Renal pelvis (tissue), 4 donors: ENCODE measurements around the gene KIF13A. TPM values are rescaled to one million over a fixed set of nuclear protein-coding genes. Genes with fewer than 3 reads are reported as not detected.
"Not testable (repeated sequence)": the region's sequence is repeated elsewhere in the genome, so short reads cannot be mapped to it uniquely, and the experiment has no call there.

ENCODE experiments used
- DNase-seq: peaks from one replicate; pipeline ENCODE4 v3.0.0-alpha.2; 2013
- polyA plus RNA-seq, 3 donors: library from polyadenylated mRNA; unstranded; fragments of 120-200 nt; gene quantifications; one replicate each; pipeline ENCODE4 v1.2.1, GENCODE V29; 2013; ENCODE audit not compliant: insufficient read length in 3 of 3

Gene KIF13A
- polyA plus RNA-seq, 3 donors: 33.1 to 40.3 (median 37.9) TPM

DNA sequence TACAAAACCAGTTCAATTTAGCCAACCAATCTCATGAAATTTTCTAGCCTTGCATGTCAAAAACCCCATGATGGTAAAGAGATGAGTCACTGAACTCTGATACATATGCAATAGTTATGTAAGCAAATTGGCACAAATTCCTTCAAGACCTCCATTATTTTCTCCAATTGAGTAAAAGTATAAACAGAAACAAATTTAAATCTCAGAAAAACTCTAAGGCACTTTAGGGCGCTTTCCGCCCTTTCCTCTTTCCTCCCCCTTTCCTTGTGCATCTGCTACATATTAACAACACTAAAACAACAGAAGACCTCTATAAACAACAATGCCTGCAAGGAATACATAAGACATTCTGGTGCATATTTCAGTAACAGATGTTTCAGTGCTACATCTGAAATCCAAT lies 48.5 kb downstream of the KIF13A start:
- no peak for DNase-seq

DNA sequence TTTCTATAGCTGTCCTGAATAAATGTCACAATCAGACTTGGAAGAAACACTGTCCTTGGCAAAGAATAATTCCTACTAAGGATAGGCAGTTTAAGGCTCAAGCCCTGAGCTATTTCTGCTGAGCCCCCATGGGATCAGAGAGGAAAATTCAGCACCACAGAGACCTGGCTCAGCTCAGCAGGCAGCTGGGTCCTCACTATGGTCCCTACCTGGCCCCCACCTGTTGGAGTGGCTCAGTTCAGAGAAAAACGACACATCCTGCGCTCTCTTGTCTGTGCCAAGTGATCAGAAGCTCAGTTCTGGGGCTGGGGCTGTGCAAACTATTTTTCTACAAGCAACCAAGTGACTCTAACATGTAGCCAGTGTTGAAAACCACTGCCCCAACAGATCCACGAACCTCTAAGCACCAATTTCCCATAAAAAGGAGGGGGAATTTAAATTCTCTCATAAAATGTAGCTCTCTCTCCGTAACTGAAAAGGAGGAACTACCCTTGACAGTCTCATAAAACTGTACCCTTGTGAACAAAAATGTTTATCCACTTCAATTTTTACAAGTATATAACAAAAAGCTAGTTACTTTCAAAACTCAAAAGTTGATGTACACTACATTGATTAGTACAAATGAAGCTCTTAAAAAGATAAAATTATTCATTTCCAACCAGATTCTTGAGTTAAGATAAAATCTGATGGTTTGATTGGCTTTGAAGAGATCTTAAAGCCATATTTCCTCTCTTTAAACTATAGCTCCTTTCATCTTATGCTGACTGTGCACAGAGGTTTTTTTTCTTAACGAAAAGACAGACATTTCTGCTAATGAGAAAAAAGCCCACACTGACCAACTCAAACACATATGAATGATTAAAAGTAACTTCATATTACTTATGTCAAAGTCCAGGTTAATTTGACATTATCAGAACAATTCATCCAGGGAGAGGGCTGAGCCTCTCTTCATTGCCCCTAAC lies 52.0 kb downstream of the KIF13A start:
- no peak for DNase-seq

DNA sequence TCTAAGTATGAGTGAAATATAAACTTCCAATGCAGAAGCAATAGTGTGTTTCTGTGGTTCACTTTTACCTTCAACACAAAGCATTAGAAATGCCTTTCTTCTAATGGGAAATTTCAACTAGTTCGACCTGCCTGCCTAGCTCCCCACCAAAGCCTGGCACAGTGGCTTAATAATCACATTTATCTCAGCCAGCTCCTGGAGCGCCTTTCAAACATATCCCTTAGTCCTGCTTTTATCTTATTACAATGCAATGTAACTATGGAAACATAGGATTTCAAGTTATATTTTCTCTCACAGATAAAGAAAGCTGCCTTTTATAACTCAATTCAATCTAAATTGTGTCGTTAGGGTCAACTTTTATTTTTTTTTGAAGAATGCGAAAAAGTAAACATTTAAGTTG lies 53.7 kb downstream of the KIF13A start:
- DNase-seq: no peak

DNA sequence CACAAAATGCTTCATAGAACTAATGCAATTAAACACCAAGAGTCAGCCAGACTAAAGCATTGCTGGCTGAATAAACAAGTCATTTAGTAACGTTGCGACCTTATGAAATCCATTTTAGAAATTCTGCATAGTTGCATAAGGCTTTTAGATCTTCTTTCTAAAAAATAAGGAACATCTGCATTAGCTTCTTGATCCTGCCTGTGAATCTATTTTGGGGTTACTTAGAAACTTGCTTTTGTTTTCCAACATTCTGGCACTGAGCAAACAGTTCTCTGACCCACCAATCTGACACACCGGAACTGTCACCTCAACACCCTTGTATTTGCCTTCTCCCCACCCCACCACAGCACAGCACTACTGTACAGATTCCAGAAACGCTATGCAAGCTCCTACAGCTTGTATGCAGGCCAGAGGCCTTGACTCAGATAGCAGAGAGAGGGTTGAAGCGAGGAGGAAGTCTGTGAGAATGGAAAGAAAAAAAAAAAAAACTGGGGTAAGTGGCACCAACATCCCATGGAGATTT lies 55.0 kb downstream of the KIF13A start:
- no peak for DNase-seq

DNA sequence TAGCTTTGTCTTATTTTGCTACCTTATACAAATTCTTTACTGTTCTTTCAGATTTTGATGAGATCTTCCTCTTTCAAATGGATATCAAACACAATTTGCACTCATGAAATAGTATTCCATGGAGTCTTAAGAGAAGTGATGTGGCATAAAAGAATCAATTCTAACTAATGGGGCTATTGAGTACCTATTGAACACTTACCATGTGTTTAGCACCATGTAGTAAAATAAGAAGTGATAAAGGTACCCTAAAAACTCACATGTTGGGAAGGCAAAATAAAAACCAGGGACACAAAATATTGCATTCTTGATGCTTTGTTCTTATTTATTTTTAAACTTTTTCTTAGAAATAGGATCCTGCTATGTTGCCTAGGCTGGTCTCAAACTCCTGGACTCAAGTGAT lies 56.2 kb downstream of the KIF13A start:
- DNase-seq: no peak

DNA sequence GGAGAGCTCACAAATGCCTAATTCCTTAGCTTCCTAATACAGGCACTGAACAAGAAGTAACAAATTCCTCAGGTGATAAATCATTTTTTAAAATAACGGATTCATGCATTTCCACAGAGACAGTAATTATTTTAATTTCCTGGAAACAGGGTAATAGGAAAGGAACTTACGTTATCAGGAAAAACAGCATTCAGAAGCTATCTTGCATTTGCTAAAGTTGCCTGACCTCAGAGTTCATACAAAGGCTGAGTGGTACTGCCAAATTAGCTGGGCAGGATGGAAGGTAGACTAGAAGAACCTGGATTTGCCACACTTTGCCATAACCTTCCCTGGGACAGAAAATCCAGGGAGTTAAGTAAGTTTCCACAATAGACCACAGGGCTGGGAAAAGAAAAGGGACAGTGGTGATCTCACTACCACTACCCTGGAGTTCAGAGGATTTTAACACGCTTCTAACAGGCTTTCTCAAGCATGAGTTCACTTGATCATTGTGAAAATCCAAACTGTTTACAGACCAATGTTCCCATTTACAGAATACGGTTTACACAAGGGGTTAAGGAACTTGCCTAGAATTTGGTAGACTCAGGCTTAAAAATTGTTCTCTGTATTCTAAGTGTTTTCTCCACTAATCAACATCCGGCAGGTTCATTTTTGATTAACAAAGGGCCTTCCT lies 57.0 kb downstream of the KIF13A start:
- no peak for DNase-seq

DNA sequence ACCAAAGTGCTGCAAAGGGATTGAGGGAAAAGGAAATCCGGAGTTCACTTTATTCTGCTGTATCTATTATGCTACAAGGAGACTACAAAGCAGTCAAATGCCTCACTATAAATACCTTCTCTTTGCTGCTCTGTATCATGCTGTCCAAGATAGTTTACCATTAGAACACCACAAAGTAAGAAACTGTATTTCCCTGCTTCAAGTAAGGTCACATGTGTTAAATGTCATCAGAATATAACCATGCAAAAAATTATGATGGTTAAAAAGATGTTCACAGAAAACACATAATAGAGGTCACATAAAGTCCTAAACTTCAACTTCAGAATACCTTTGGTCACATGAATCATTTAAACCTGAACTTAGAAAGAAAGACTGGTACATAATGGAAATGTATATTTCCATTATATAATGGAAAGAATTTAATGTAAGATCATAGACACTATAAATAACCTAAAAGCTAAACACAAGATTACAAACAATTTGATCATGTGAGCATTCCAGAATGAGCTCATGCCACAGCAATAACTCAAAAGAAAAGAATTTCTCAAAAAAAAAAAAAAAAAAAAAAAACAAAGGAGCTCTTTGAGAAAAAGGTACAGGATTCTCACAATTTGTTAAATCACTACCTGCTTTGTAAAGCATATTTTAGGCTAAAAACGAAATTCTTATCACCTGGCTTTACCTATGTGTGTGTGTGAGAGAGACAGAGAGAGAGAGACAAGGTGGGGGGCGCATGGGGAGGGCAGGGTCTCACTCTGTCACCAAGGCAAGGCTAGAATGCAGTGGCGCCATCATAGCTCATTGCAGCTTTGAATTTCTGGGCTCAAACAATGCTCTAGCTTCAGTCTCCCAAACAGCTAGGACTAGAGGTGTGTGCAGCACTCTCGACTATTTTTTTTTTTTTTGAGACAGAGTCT lies 58.7 kb downstream of the KIF13A start:
- DNase-seq: no peak

DNA sequence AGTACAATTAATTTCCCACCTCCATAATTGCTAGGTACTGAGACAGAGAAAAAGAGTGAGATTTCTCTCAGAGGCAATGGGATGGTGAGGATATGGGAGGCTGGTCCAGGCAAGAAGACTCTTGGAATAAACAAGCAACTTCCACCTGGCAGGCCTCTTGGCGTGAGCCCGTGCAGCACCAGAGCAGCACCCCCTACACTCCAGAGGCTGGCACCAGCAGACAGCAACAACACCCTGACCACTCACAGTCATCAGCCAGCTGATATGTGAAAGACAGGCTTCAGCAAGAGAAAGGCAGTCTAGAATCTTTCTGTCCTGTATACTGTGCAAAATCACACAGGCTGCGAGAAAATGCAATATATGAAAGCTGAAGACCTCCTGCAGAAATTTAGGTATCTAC lies 59.7 kb downstream of the KIF13A start:
- DNase-seq: no peak

DNA sequence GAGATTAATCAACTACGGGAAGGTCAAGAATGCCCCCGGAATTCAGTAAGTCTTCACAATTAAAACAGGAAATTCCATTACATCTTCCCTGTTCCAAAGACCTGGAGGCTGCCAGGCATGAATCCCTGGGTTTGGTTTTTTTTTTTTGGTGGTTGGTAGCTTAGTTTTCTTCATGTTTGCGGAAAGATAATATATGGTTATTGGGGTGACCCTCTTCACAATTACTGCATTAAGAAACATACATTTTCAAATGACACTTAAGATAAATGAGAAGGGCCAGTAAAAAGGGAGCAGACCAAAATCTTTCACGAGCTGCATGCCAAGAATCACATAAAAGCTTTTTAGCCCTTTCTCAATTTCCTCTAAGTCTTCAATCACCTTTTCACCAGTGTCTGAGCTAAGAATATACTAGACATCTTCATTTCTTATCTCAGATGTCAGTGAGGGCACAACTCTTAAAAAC lies 64.0 kb downstream of the KIF13A start:
- no peak for DNase-seq

DNA sequence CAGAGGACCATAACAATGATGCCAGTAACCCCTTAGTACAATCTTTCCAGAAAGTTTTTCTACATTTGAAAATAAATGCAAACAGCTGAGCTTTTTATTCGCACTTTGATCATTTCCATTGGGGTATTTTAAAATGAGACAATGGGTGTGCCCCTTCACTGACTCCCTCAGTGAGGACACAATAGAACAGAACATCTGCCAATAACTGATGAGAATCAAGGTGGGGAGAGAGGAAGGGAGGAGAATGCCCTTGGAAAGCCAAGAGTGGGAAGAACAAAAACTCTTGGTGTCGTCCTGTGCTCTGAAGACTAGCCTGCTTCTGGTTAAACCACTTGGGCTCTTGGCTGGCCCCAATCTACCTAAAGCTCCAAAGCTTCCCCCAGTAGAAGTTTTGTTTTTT lies 66.0 kb downstream of the KIF13A start:
- DNase-seq: no peak

DNA sequence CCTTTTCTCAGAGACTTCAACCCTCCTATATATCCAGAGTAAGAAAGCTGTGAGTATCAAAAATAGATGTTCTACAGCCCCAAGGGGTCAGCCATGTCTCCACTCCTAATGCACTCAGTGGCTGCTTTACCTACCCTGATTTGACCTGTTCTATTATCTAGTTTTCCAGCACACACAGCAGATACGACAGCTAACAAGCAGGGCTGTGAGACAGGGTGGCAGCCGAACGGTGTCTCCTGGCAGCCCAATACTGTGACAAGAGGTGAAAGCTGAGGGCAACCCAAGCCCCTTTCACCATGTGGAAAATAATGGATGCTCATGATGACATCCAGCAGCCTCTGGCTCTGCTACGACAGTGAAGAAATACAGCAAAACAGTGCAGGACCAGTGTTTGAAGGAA lies 67.9 kb downstream of the KIF13A start:
- DNase-seq: no peak

DNA sequence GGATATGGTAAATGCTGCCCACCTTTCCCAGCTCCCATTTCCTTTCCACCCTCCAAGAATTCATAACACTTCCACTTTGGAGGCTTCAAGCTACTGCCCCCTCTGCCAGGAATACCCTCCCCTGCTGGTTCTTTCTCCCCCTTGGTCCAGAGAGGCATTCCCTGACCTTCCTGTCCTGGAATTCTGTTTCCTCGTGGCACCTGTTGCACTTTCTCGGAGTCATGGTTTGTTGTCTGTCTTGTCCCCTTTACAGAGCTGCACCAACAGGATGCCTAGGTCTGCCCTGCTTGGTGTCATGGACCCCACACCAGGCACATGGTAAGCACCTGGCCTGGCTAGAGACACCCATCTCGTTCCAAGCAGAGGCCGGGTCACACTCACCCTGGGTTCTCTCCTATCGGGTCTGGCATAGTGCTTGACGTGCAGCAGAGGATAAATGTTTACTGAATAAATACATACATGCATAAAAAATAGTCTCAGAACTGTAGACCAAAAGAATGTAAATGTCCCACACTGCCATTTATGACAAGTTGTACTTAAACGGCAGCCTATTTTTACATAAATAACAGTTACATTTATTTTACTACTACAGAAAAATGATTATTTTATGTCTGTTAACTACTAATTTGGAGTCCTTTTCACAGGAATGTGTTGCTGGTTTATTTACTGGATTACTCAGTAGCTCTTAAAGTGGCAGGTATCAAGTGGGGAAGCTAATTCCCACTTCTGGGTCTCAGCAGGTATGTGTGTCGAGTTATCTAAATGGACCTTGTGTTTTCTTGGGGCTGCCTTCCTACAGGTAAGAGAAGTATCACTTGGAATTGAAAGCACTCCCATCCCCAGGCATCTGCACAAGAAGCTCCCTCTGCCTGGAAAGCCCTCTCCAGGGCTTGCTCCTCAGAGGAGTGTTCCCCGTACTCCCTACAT lies 69.3 kb downstream of the KIF13A start:
- DNase-seq: no peak

DNA sequence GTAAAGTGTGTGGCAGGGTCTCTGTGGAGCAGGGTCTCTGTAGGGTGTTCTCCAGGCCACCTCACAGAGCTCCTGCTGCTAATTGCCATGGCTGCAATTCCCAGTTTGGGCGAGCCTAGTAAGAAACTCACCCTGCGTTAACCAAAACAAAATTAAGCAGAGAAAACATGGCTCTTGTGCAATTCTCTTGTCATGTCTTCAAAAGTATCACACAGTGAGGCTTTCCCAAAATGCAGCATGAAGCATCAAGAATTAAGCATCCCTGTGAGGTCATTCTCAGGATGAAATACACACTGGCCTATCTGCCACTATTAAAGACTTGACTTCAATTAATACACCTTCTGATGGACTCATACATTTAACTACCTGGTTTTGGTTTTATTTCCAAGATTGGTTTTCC lies 72.8 kb downstream of the KIF13A start:
- DNase-seq: no peak

DNA sequence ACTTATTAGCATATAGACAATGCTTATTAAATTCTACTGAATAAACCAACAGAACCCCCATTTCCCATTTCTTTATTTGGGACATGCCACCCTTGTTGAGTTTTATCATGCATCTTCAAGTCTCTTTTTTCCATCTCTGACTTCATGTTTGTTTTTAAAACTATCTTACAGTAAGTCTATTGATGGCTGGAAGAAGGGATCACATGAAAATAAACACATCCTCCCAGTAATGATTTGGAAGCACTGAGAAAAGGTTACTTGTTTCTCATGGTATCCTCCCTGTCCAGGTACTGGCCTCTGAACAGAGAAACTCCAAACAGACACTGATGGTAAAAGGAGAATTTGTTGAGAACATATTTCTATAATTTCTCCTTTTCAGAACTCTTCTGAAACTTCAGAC lies 74.9 kb downstream of the KIF13A start:
- no peak for DNase-seq

DNA sequence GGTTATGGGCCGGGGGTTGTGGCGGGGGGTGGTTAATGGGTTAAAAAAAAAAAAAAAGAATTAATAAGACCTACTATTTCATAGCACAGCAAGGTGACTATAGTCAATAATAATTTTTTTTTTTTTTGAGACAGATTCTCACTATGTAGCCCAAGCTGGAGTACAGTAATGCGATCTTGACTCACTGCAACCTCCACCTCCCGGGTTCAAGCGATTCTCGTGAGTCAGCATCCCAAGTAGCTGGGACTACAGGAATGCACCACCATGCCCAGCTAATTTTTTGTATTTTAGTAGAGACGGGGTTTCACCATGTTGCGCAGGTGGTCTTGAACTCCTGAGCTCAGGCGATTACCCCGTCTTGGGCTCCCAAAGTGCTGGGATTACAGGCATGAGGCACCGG lies 75.8 kb downstream of the KIF13A start:
- not testable (repeated sequence) for DNase-seq

DNA sequence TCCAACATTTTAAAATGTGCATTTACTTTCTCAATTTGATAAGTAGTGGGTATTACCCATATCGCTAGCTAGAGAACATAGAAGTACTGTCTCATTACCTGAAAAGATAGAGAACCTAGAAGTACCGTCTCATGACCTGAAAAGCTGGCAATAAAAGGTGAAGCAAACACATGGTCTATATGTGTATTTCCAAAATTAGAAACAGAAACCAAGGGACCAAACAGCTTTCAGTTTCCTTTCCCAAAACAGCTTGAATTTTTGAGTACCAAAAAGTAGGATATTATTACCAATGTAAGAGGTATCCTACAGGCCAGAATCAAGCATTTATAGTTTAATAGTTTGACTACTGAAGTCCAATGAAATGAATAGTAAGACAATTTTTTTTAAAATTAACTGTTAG lies 77.2 kb downstream of the KIF13A start:
- DNase-seq: no peak

DNA sequence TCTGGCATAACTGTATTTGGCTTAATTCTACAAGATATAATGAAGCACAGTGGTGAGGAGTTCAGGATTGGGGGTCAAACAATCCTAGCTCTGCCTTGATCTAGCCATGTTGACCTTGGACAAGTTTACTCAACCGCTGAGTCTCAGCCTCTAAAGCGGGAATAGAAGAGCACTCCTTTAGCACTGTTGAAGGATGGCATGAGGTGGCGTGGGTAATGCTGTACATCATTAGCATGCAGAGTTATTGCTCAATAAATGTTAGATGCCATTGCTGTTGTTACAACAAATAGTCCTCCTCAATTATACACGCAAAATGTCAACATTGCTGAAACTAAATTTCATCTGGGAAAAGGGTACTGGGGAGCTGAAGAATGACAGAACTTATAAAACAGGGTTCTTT lies 78.6 kb downstream of the KIF13A start:
- no peak for DNase-seq

DNA sequence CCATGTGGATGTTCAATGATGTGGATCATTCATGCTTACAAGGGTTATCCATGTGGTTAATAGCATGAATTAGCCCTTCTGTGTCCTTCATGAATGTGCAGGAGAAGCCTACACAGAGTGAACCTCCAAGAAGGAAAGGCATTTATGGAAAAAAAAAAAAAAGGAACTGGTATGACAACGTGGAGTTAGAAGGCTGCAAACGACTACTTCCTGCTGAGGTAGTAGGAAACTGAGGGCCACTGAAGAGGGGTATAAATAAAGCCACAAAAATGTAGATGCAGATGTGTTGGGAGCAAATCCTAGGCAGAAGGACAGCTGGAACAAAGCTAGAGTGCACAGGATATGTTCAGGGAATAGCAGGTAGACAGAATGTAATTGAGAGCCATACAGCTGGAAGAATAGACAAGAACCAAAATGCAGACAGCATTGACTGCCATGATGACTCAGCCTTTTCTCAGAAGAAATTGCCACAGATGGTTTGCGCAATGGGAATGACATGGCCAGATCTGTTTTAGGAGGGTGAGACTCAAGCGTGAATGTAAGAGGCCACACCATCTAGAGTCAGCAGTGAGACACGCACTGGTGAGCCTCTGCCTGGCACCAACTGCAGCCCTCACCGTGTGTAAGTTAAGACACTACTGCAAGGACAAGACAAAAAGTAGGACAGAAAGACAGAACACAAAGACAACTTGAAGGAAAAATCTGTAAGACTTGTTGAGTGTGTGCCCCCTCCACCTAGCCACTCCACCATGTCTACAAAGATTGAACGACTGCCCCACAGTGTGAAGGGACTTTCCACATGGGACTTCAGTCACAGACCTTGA lies 79.8 kb downstream of the KIF13A start:
- DNase-seq: no peak
